K562 (cell line): ENCODE results near the gene FPR1. TPM values are rescaled to one million over a fixed set of nuclear protein-coding genes. Genes with fewer than 3 reads are reported as not detected.

ENCODE experiments used
- BRF1 ChIP-seq: IDR thresholded peaks from 3 replicates; pipeline ENCODE4 v1.6.1; 2011; ENCODE audit warnings: borderline replicate concordance, mild to moderate bottlenecking; ENCODE audit not compliant: insufficient read length; ENCODE audit errors: extremely low read depth
- CBX3 ChIP-seq, 2 experiments: IDR thresholded peaks; 1 replicate in 1 of 2; 2 replicates in 1 of 2; pipeline ENCODE4 v1.6.1; 2012; ENCODE audit warnings: inconsistent platforms in 2 of 2, low read length in 2 of 2, borderline replicate concordance in 1 of 2, control low read depth in 1 of 2
- ETS2 ChIP-seq: IDR thresholded peaks from 2 replicates; pipeline ENCODE4 v1.6.1; 2016; ENCODE audit warnings: borderline replicate concordance, missing genetic modification characterization, mild to moderate bottlenecking, moderate library complexity, missing compliant biosample characterization; ENCODE audit not compliant: poor library complexity, severe bottlenecking
- EZH2 ChIP-seq: IDR thresholded peaks from 2 replicates; pipeline ENCODE4 v1.6.1; 2012; ENCODE audit warnings: low read depth, mild to moderate bottlenecking, inconsistent platforms, low read length, borderline replicate concordance
- MIER1 ChIP-seq: fragments of 450-650 bp; IDR thresholded peaks from 2 replicates; pipeline ENCODE4 v1.6.1; 2016; ENCODE audit warnings: antibody characterized with exemption, mild to moderate bottlenecking, low read depth
- PHTF2 ChIP-seq: fragments of 250-450 bp; sonication (Bioruptor Pico); IDR thresholded peaks from 2 replicates; pipeline ENCODE4 v1.5.0; 2021; ENCODE audit warnings: mild to moderate bottlenecking
- RBM15 ChIP-seq: fragments of 200-400 bp; formaldehyde crosslinking; IDR thresholded peaks from 2 replicates; pipeline ENCODE4 v1.6.1; 2018; ENCODE audit warnings: mild to moderate bottlenecking, low read length, moderate library complexity; ENCODE audit not compliant: insufficient read depth
- REST ChIP-seq, 2 experiments: fragments of 450-650 bp; formaldehyde crosslinking in 1 of 2; IDR thresholded peaks; 2 replicates each; pipeline versions ENCODE4 v1.4.0 to v1.6.1; 2014 to 2020; ENCODE audit warnings: mild to moderate bottlenecking in 2 of 2, borderline replicate concordance in 1 of 2, low read depth in 1 of 2
- RNF219 ChIP-seq: fragments of 250-450 bp; sonication (Bioruptor Pico); IDR thresholded peaks from 2 replicates; pipeline ENCODE4 v1.5.0; 2022; ENCODE audit warnings: mild to moderate bottlenecking
- SMARCB1 ChIP-seq: IDR thresholded peaks from 2 replicates; pipeline ENCODE4 v1.6.1; 2011; ENCODE audit warnings: improper control_type of control experiment, low read depth; ENCODE audit not compliant: insufficient read length
- SMARCC2 ChIP-seq: fragments of 450-650 bp; IDR thresholded peaks from 2 replicates; pipeline ENCODE4 v1.6.1; 2017; ENCODE audit warnings: antibody characterized with exemption, moderate library complexity, mild to moderate bottlenecking, low read depth
- SUPT5H ChIP-seq: fragments of 450-650 bp; IDR thresholded peaks from 2 replicates; pipeline ENCODE4 v1.6.1; 2016
- TEAD4 ChIP-seq, 2 experiments: sonication (generic) in 1 of 2; formaldehyde crosslinking in 1 of 2; IDR thresholded peaks; 2 replicates each; pipeline versions ENCODE4 v1.6.1 to v1.8.0; 2012 to 2022; ENCODE audit warnings: borderline replicate concordance in 1 of 2, inconsistent platforms in 1 of 2, low read length in 1 of 2, mild to moderate bottlenecking in 1 of 2, missing genetic modification reagents in 1 of 2
- TRIM28 ChIP-seq: fragments of 450-650 bp; IDR thresholded peaks from 2 replicates; pipeline ENCODE4 v1.6.1; 2017
- ZFP91 ChIP-seq: sonication (generic); formaldehyde crosslinking; IDR thresholded peaks from 2 replicates; pipeline ENCODE4 v1.8.0; 2022; ENCODE audit warnings: mild to moderate bottlenecking, missing genetic modification reagents
- polyA plus RNA-seq, 8 experiments: library from polyadenylated mRNA; depleted of rRNA in 4 of 8; stranded (reverse) in 5 of 8; unstranded in 3 of 8; fragments of >200 nt; fragmentation: Nextera tagmentation in 2 of 8; fragmentation: Illumina TruSeq in 1 of 8; extraction: Ambion mirVana in 2 of 8; extraction: Trizol in 1 of 8; gene quantifications; 2 replicates each; pipeline versions ENCODE4 v1.2.1 to v1.2.3, GENCODE V29; 2011 to 2014; ENCODE audit warnings: inconsistent platforms in 1 of 8, missing spikeins in 1 of 8
- total RNA-seq, 7 experiments: library from RNA; depleted of rRNA in 6 of 7; stranded (reverse); fragments of >200 nt in 6 of 7; fragmentation: Illumina TruSeq in 2 of 7; extraction: Trizol in 2 of 7; gene quantifications; 2 replicates each; pipeline versions ENCODE4 v1.2.1 to v1.2.3, GENCODE V29; 2011 to 2021; ENCODE audit warnings: low replicate concordance in 1 of 7

The FPR1 gene
- total and polyA plus RNA-seq, 9 of the 15 experiments (the other 6 are each of a cell fraction or from before 2014, with no cell fraction given) = 0.06 to 0.25 (median 0.14) TPM; not detected in 4

GRCh38 chr19:51796195-51796679 lies 44.6 kb upstream of the FPR1 start (continued):
- TF ChIP-seq ETS2 (tag) = no peak
- no peak for TF ChIP-seq SUPT5H
- TF ChIP-seq TRIM28 = no peak; the same call in 1 of the 2 replicates
- TF ChIP-seq CBX3 (IDR thresholded peaks at IDR 0.05; ENCODE audit: borderline replicate concordance in 1 of 2, low read length in 2 of 2) = no peak
- TF ChIP-seq RNF219 = no peak
- no peak for TF ChIP-seq MIER1
- no peak for TF ChIP-seq RBM15
- TF ChIP-seq REST (IDR thresholded peaks at IDR 0.05; ENCODE audit: borderline replicate concordance) = no peak
- no peak for TF ChIP-seq REST (CRISPR knock-in tag; IDR thresholded peaks at IDR 0.05; ENCODE audit: low read depth)
- TF ChIP-seq EZH2 = no peak
- TF ChIP-seq SMARCC2 = peak; percentile 25
- TF ChIP-seq PHTF2 (CRISPR knock-in tag) = no peak
- TF ChIP-seq TEAD4 (IDR thresholded peaks at IDR 0.05; ENCODE audit: low read length) = peak; percentile 94
- TF ChIP-seq TEAD4 (CRISPR knock-in tag; IDR thresholded peaks at IDR 0.05; ENCODE audit: borderline replicate concordance) = no peak
- no peak for TF ChIP-seq BRF1
- no peak for TF ChIP-seq ZFP91 (CRISPR knock-in tag)
- TF ChIP-seq SMARCB1 = no peak
